ENCODE data around the gene KLF17.

Gene KLF17

DNA sequence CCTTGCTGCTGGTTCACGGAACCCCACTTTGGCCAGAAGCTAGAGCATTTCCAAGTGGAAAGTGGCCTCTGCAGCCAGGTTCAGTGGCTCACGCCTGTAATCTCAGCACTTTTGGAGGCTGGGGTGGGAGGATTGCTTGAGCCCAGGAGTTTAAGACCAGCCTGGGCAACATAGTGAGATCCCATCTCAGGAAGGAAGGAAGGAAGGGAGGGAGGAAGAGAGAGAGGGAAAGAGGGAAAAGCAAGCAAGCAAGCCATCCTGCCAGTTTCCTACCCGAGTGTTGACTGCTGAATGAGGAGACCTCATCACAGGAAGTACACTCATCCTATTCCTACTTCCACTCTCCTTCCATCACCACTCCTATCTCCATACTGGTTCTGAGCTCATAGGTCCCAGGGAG, 12.8 kb upstream of the KLF17 start:
- TF ChIP-seq CTCF (IDR thresholded peaks at IDR 0.05; ENCODE audit: borderline replicate concordance, control extremely low read depth, extremely low read depth, insufficient read depth, missing control alignments) = no peak

GRCh38 chr1:44108241-44108640, 10.4 kb upstream of the KLF17 start:
- in situ Hi-C loops (cut with MboI; ENCODE audit: low sequenced_read_pairs, unreplicated experiment) = no loop called here
- TF ChIP-seq CTCF (IDR thresholded peaks at IDR 0.05; ENCODE audit: borderline replicate concordance, control extremely low read depth, extremely low read depth, insufficient read depth, missing control alignments) = no peak
- no peak for DNase-seq (ENCODE audit: low spot score)

More for the DNA sequence above, 12.8 kb upstream of the KLF17 start:
- DNase-seq (ENCODE audit: low spot score) = no peak
- in situ Hi-C loops (cut with MboI; ENCODE audit: low sequenced_read_pairs, unreplicated experiment) = no loop called here

GRCh38 chr1:44108971-44109370, 9.7 kb upstream of the KLF17 start:
- in situ Hi-C loops (cut with MboI; ENCODE audit: low sequenced_read_pairs, unreplicated experiment) = no loop called here
- no peak for DNase-seq (ENCODE audit: low spot score)
- TF ChIP-seq CTCF (IDR thresholded peaks at IDR 0.05; ENCODE audit: borderline replicate concordance, control extremely low read depth, extremely low read depth, insufficient read depth, missing control alignments) = no peak

GRCh38 chr1:44110916-44111315, 7.7 kb upstream of the KLF17 start:
- no peak for TF ChIP-seq CTCF (IDR thresholded peaks at IDR 0.05; ENCODE audit: borderline replicate concordance, control extremely low read depth, extremely low read depth, insufficient read depth, missing control alignments)
- in situ Hi-C loops (cut with MboI; ENCODE audit: low sequenced_read_pairs, unreplicated experiment) = no loop called here
- no peak for DNase-seq (ENCODE audit: low spot score)

DNA sequence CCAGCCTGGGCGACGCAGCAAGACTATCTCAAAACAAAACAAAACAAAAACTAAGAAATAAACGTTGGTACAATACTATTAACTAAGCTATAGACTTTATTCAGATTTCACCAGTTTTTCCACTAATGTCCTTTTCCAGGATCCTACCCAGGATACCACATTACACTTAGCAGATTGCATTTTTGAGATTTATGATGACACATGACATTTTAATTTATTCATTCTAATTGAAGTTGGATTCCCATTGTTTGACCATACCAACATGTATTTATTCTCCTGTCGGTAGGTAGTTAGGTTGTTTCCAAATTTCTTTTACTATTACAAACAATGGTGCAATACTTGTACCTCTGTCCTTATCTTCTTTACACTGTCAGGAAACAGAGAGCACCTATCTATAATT, 6.8 kb upstream of the KLF17 start:
- in situ Hi-C loops (cut with MboI; ENCODE audit: low sequenced_read_pairs, unreplicated experiment) = no loop called here
- DNase-seq (ENCODE audit: low spot score) = no peak
- TF ChIP-seq CTCF (IDR thresholded peaks at IDR 0.05; ENCODE audit: borderline replicate concordance, control extremely low read depth, extremely low read depth, insufficient read depth, missing control alignments) = no peak

DNA sequence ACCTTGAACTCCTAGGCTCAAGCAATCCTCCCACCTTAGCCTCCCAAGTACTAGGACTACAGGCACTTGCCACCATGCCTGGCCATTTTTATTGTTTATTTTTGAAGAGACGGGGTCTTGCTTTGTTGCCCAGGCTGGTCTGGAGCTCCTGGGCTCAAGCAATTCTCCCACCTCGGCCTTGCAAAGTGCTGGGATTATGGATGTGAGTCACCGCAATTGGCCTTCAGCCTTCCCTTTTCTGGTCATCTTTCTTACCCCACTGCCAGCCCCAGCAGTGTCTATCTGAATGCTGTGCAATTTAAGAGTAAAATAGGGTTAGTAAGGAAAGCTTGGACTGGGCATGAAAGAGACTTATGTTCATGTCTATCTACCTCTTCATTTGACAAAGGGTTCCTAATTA, 6.1 kb upstream of the KLF17 start:
- in situ Hi-C loops (cut with MboI; ENCODE audit: low sequenced_read_pairs, unreplicated experiment) = no loop called here
- no peak for TF ChIP-seq CTCF (IDR thresholded peaks at IDR 0.05; ENCODE audit: borderline replicate concordance, control extremely low read depth, extremely low read depth, insufficient read depth, missing control alignments)

GRCh38 chr1:44113095-44113609, 5.5 kb upstream of the KLF17 start:
- DNase-seq (ENCODE audit: low spot score) = peak; percentile 21
- no peak for TF ChIP-seq CTCF (IDR thresholded peaks at IDR 0.05; ENCODE audit: borderline replicate concordance, control extremely low read depth, extremely low read depth, insufficient read depth, missing control alignments)
- in situ Hi-C loops (cut with MboI; ENCODE audit: low sequenced_read_pairs, unreplicated experiment) = no loop called here

More for the DNA sequence above, 6.1 kb upstream of the KLF17 start:
- no peak for DNase-seq (ENCODE audit: low spot score)
